GM18907 (cell line): ENCODE data around the gene TMPRSS9.

Source experiments
- ATAC-seq: cut with Tn5 transposase; IDR thresholded peaks from one replicate; pipeline ENCODE4 v1.9.1; 2021; ENCODE audit warnings: mild to moderate bottlenecking, moderate library complexity; ENCODE audit not compliant: unreplicated experiment

TMPRSS9 gene

GRCh38 chr19:2358548-2359173 is 1.4 kb upstream of the TMPRSS9 start:
- ATAC-seq = no peak

- no peak for ATAC-seq
These were observed 768 bp downstream of the TMPRSS9 start for GRCh38 chr19:2360833-2361232.

- ATAC-seq = no peak
These were observed 1.4 kb downstream of the TMPRSS9 start for GRCh38 chr19:2361246-2362045.

GRCh38 chr19:2362046-2362969 is 2.2 kb downstream of the TMPRSS9 start:
- no peak for ATAC-seq

GRCh38 chr19:2362970-2363300 is 2.9 kb downstream of the TMPRSS9 start:
- no peak for ATAC-seq

GRCh38 chr19:2363419-2363818 is 3.4 kb downstream of the TMPRSS9 start:
- no peak for ATAC-seq

- ATAC-seq = no peak
These were observed 5.3 kb downstream of the TMPRSS9 start for GRCh38 chr19:2365201-2365970.

GRCh38 chr19:2371656-2372055 is 11.6 kb downstream of the TMPRSS9 start:
- ATAC-seq = no peak

GRCh38 chr19:2372076-2372612 is 12.1 kb downstream of the TMPRSS9 start:
- no peak for ATAC-seq

- no peak for ATAC-seq
These were observed 14.7 kb downstream of the TMPRSS9 start for GRCh38 chr19:2374808-2375207.

- ATAC-seq = no peak
These were observed 15.5 kb downstream of the TMPRSS9 start for GRCh38 chr19:2375353-2376121.

- no peak for ATAC-seq
These were observed 16.9 kb downstream of the TMPRSS9 start for GRCh38 chr19:2376784-2377519.

GRCh38 chr19:2380567-2380966 is 20.5 kb downstream of the TMPRSS9 start:
- ATAC-seq = no peak

GRCh38 chr19:2381148-2381820 is 21.2 kb downstream of the TMPRSS9 start:
- ATAC-seq = no peak

- ATAC-seq = no peak
These were observed 22.6 kb downstream of the TMPRSS9 start for GRCh38 chr19:2382530-2383222.

GRCh38 chr19:2385053-2385721 is 25.1 kb downstream of the TMPRSS9 start:
- no peak for ATAC-seq
